Measurements from ENCODE around the gene PROS1. TPM values are rescaled to one million over a fixed set of nuclear protein-coding genes. Genes with fewer than 3 reads are reported as not detected.
"Not testable (repeated sequence)": the region's sequence is repeated elsewhere in the genome, so short reads cannot be mapped to it uniquely, and the experiment has no call there.

Gene PROS1
- total and polyA plus RNA-seq, 12 donors, result 6.6 to 34.6 (median 19.2) TPM

GRCh38 chr3:93962798-93963197, 10.9 kb downstream of the PROS1 start:
- no peaks in the 10 kb centered on the region for H3K4me1 ChIP-seq (replicated peaks in 1 of 2)
- TF ChIP-seq CTCF (IDR thresholded peaks at IDR 0.05) (no peak), POLR2A (IDR thresholded peaks at IDR 0.05) (no peak)
- 71 to 83% (median 78%) methylated on average over 3 of the region's 3 CpGs for WGBS, 4 donors
- no peaks in the 10 kb centered on the region for H3K9me3 ChIP-seq (replicated peaks in 1 of 3)
- no peaks in the 10 kb centered on the region for H3K36me3 ChIP-seq (replicated peaks in 1 of 2)
- no peak overlapping the region for H3K4me3 ChIP-seq
- no peak for DNase-seq
- intact Hi-C loops (cut with DNase I), result no loop called here
- no peak overlapping the region for H3K27ac ChIP-seq
- H3K27me3 ChIP-seq, result no peaks in the 10 kb centered on the region

DNA sequence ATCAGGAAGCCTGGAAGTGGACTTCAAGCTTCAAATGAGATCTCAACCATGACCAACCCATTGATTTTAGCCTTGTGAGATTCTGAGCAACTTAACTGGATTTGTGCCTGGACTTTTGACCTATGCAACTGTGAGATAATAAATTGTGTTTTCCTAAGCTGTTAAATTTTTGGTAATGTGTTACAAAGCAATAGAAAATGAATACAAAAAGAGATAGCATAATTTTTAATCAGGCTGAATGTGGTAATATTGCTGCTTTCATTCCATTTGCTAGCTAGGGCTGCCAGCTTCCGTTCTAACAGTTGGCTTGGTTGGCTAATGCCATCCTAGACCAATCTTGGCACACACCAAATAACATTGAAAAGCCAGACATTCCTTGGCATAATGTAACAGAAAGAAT, 12.2 kb downstream of the PROS1 start:
- H3K4me3 ChIP-seq, result no peak overlapping the region
- H3K27me3 ChIP-seq, result no peaks in the 10 kb centered on the region
- H3K4me1 ChIP-seq (replicated peaks in 1 of 2), result no peaks in the 10 kb centered on the region
- 50 to 85% (median 76%) methylated on average over 1 of the region's 1 CpG for WGBS, 4 donors
- intact Hi-C loops (cut with DNase I), result no loop called here
- no peak for DNase-seq
- no peaks in the 10 kb centered on the region for H3K36me3 ChIP-seq (replicated peaks in 1 of 2)
- no peak overlapping the region for H3K27ac ChIP-seq
- TF ChIP-seq CTCF (IDR thresholded peaks at IDR 0.05) (no peak), POLR2A (IDR thresholded peaks at IDR 0.05) (no peak)
- no peaks in the 10 kb centered on the region for H3K9me3 ChIP-seq (replicated peaks in 1 of 3)

GRCh38 chr3:93961026-93961425, 12.7 kb downstream of the PROS1 start:
- DNase-seq, result no peak
- no peak overlapping the region for H3K27ac ChIP-seq

DNA sequence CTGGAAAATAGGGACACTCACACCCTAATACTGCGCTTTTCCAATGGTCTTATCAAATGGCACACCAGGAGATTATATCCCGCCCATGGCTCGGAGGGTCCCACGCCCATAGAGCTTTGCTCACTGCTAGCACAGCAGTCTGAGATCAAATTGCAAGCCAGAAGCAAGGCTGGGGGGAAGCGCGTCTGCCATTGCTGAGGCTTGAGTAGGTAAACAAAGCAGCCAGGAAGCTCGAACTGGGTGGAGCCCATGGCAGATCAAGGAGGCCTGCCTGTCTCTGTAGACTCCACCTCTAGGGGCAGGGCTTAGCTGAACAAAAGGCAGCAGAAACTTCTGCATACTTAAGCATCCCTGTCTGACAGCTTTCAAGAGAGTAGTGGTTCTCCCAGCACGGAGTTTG, 23.7 kb downstream of the PROS1 start:
- intact Hi-C loops (cut with DNase I), result not testable (repeated sequence)

More at GRCh38 chr3:93961026-93961425, 12.7 kb downstream of the PROS1 start:
- Histone ChIP-seq H3K27me3 (no peaks in the 10 kb centered on the region), H3K36me3 (replicated peaks in 1 of 2) (no peaks in the 10 kb centered on the region), H3K9me3 (replicated peaks in 1 of 3) (no peaks in the 10 kb centered on the region), H3K4me3 (no peak overlapping the region), H3K4me1 (replicated peaks in 1 of 2) (no peaks in the 10 kb centered on the region)
- WGBS, 4 donors, result 80 to 92% (median 88%) methylated on average over 1 of the region's 1 CpG
- intact Hi-C loops (cut with DNase I), result no loop called here
- TF ChIP-seq CTCF (IDR thresholded peaks at IDR 0.05) (no peak), POLR2A (IDR thresholded peaks at IDR 0.05) (no peak)

GRCh38 chr3:93937485-93937884, 36.2 kb downstream of the PROS1 start:
- WGBS, 4 donors, result 84 to 99% (median 88%) methylated on average over 6 of the region's 6 CpGs
- intact Hi-C loops (cut with DNase I), result not testable (repeated sequence)

More for the DNA sequence above, 23.7 kb downstream of the PROS1 start:
- not testable (repeated sequence) for DNase-seq; H3K36me3 ChIP-seq (replicated peaks in 1 of 2); H3K9me3 ChIP-seq (replicated peaks in 1 of 3); H3K4me3 ChIP-seq; H3K27me3 ChIP-seq; H3K4me1 ChIP-seq (replicated peaks in 1 of 2); H3K27ac ChIP-seq
- WGBS, 4 donors, result 72 to 90% (median 82%) methylated on average over 7 to 8 of the region's 8 CpGs

More at GRCh38 chr3:93937485-93937884, 36.2 kb downstream of the PROS1 start:
- H3K4me3 ChIP-seq; H3K4me1 ChIP-seq (replicated peaks in 1 of 2); H3K9me3 ChIP-seq (replicated peaks in 1 of 3); H3K27ac ChIP-seq; H3K27me3 ChIP-seq; DNase-seq; H3K36me3 ChIP-seq (replicated peaks in 1 of 2): not testable (repeated sequence)
